HG03175 (cell line): ENCODE data around the gene NOL6.
"Not testable (repeated sequence)": the region's sequence is repeated elsewhere in the genome, so short reads cannot be mapped to it uniquely, and the experiment has no call there.

ENCODE experiments used
- ATAC-seq: cut with Tn5 transposase; IDR thresholded peaks from one replicate; pipeline ENCODE4 v1.9.1; 2021; ENCODE audit warnings: mild to moderate bottlenecking, moderate library complexity; ENCODE audit not compliant: unreplicated experiment

The NOL6 gene

DNA sequence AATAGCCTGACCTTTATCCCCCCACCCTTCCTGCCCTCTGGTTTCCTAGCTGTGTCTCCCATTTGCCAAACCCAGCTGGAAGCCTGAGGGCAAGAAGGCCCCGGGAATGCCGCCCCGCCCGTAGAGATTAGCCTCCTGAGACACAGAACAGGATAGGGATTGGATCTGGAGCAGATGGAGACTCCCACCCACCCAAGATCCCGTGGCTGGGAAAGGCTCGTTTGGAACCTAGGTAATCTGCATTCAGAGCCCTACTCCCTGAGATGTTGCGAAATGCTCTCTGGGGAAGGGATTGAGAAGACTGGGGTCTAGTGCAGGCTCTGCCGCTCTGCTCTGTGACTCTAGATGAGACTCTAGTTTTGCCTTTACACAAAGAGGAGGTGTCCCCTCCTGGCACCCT is 37.3 kb downstream of the NOL6 start:
- ATAC-seq = no peak

DNA sequence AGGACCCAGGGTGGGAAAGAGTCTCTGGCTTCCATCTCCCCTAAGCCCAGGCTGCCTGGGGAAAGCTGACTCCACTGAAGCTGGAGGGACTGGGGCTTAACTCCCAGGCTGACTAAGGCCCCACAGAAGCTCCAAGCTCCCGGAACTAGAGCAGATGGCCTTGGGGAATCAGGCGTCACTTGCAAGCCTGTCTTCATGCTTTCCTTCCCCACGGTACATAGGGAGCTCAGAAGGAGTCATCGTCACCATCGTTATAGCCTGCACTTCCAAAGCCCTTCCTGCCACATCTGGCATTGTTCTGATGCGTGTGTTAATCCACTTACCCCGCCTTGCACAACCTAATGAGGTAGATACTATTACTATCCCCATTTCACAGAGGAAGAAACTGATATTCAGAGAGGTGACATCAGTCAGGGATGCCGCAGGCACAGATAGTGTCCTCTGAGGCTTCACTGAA is 37.9 kb downstream of the NOL6 start:
- ATAC-seq = no peak

DNA sequence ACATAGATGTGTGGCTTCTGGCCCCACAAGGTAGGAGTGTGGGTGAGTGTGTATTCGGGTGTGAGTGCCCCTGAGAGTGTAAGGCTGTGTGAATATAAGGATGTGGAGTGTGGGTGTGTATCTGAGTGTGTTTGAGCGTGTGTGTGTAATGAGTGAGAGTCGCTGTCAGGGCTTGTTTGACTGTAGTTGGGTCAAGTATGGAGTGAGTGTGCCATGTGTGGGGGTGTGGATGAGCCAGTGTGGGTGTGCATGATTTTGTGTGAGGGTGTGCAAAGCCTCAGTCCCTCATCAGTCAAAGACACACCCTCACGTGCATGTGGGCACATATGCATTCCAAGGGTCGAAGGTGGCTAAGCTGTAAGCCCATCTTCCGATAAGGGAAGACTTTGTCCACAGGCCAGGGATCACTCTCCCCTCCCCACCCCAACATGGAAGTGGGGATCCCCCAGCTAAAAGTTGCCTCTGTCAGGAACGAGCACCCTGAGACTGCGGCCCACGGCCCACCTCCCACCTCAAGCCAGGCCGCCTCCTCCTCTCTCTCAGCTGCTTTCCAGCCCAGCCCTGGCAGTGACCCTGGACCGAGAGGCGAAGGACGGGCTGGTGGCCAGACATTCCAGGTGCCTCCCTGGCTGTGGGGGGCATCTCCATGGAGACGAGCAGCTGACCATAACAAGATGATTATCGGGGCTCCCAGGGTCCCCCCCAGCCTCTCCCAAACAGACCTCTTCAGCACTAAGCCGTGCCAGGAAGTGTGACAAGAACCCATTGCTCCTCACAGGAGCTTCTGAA is 39.2 kb downstream of the NOL6 start:
- no peak for ATAC-seq

DNA sequence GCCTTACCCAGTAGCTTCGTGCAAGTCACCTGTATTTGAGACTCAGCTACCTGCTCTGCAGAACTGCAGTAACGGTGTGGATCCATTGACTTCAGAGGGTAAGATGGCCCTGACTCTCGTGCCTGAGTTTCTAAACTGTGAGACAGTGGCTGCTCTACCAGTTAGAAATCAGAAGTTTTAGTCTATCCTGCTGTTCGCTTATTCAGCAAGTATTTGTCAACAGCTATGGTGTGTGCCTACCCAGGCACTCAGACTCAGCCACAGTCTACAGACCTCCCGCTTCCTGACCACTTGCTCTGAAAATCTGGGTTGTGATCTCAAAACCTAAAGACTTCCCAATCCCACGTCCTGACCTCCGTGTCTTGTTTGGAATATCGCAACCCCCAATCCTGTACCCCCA is 39.9 kb downstream of the NOL6 start:
- ATAC-seq = no peak

DNA sequence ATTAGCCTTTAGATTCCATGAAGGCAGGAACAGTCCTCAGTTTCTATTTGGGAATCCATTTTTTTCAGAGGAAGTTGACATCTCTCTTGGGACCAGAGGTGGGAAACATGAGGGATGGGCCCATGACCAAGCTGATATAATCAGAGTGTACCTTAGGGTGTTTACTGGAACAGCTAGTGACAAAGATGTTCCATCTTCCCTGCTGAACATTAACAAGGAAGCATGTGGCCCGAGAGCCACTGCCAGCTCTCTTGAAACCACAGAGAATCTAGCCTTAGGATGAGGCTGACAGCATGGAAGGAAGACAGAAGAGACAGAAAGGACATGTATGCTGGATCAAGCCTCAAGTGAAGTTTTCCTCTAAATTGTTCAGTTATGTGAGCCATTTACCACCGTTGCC is 42.3 kb downstream of the NOL6 start:
- ATAC-seq = no peak

DNA sequence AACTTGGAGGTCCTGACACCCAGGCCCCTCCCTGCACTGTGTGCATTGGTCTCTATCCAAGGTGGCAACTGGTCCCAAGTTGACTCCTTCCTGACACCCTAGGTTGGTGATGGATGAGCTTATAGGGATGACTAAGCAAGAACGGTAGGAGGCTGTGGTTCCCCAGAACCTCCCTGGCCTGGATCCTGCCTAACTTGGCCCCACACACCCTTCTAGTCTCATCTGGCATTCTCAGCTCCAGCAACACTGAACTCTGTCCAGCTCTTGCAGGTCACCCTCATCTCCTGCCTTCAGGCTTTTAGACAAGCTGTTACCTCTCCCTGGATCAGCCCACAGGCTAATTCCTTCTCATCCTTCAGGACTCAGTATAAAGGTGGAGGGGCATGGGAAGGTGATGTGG is 42.8 kb downstream of the NOL6 start:
- ATAC-seq = no peak

- no peak for ATAC-seq
Measured at GRCh38 chr9:33429256-33429985, 44.3 kb downstream of the NOL6 start.

DNA sequence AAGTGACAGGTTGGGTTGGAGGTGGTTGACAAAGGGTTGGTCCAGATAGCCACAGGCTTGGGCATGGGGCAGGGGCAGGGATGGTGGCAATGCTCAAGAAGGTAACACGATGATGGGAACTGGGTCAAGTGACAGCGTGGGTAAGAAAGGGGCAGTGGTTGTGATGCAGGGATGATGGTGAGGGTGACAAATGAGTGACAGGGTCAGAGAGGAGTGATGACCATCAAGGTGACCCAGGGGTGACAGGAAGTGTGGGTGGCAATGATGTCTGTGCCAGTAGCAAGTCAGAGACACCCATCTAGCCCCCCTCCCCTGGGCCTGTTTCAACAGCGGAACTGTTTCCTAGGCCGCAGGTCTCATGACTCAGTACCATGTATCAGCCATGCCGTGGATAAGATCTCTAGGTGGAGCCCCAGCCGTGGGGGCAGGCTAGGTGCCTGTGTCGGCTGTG is 46.9 kb downstream of the NOL6 start:
- ATAC-seq = no peak

DNA sequence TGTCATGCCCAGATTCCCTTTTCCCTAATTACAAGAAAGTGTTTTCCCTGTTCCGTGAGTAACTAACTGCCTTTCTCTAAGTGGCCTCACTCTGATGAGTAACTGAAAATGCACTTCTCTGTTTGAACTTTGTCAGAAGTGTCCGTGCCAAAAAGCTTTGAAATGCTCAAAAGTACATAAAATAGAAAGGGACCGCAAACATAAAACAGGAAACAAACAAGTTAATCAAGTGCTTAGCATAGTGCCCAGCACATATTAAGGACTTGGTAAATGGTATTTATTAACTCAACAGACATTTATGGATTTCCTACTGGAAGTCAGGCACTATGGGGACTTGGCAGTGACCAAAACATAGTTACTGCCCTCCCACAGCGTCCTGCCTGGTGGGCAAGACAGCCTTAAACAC is 48.6 kb downstream of the NOL6 start:
- no peak for ATAC-seq

DNA sequence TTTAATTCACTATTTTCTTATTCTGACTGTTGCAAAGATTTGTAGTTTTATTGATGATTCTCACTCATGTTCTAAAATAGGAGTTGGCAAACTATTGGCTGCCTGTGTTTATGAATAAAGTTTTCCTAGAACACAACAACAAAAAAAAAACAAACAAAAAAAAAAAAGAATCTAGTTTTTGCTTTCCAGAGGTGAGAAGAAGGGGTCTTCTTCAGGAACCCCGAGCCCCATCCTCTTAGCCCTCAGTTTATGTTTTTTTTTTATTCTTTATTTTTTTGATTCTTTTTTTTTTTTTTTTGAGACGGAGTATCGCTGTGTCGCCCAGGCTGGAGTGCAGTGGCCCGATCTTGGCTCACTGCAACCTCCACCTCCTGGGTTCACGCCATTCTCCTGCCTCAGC is 49.2 kb downstream of the NOL6 start:
- not testable (repeated sequence) for ATAC-seq

DNA sequence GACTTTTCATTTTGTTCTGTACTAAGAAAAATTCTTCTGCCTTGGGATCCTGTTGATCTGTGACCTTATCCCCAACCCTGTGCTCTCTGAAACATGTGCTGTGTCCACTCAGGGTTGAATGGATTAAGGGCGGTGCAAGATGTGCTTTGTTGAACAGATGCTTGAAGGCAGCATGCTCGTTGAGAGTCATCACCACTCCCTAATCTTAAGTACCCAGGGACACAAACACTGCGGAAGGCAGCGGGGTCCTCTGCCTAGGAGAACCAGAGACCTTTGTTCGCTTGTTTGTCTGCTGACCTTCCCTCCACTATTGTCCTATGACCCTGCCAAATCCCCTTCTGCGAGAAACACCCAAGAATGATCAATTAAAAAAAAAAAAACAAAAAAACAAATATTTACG is 49.7 kb downstream of the NOL6 start:
- ATAC-seq = not testable (repeated sequence)

DNA sequence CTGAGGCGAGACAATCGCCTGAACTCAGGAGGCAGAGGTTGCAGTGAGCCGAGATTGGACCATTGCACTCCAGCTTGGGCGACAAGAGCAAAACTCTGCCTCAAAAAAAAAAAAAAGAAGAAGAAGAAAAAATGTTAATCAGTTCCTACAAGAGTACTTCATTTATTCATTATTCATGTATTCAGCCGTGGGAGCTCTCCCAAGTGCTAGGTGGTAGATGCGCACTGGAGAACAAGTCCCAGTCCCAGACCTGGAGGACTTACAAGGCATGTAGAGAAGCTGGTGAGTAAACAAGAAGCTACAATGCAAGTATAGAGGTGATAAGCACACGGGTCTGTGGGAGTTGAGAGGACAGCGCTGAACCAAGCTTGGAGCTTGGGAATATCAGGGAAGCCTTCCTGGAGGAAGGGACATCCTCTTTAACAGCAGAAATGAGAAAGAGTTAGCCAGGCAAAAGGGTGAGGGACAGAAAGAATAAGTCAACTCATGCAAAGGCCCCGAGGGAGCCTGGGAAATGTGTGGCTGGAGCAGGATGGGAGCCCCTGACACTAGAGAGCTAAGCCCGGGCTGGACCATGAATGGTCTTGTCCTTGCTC is 53.9 kb downstream of the NOL6 start:
- no peak for ATAC-seq

- ATAC-seq = no peak
Measured at GRCh38 chr9:33418090-33418489, 55.6 kb downstream of the NOL6 start.

GRCh38 chr9:33416996-33417395 is 56.7 kb downstream of the NOL6 start:
- ATAC-seq = no peak

DNA sequence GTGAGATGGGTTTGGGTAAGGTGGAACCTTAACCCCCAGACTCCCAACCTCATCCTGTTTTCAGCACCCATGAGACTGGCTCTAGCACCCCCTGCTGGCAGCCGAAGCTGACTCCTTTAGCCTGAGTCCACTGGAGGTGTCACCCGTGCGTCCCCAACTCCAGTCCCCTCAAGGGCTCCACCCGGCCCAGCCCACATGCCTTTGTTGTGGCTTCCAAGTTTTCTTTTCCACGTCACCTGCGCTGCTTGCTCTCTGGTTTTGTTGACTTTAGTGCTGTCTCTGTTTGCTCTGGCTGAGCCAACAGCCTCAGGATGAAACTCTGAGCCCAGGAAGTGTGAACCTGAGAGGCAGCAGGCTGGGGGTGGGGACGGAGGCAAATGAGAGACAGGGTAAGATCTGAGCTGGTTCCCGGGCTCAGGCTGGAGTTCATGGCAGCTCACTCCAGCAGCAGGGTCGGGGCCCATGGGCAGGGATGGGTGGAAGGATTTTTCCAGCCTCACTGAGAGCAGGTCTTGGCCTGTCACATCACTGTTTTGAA is 58.2 kb downstream of the NOL6 start:
- no peak for ATAC-seq

DNA sequence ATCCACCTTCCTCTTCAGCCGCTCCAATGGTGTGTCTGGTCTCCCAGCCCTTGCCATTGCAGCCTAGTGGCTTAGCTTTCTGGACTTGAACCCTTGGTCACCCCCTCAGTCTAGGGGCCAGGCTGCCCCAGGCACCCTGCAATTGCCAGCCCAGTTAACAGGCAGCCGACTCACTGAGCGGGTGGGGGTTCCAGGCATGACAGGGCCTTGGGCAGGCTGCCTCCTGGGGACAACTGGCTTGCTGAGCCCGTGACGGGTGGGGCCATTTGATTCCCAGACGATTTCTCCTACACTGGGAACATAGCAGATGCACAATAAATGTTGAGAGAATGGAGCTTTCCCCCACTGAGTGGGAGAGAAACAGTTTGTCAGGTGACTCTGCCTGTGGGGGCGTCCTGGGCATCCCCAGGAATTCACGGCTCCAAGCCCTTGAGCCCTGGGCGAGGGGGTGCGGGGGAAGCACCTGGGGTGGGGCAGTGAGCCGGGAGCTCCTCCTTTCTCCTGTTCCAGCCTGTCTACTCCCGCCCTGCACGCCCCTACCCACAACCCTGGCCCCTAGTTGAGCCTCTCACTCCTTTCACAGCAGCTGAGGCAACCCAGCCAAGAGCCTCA is 58.7 kb downstream of the NOL6 start:
- no peak for ATAC-seq

- ATAC-seq = no peak
Measured at GRCh38 chr9:33414268-33414667, 59.5 kb downstream of the NOL6 start.
